ENCODE data around the gene CCDC110.

- TF ChIP-seq POLR2AphosphoS5 (IDR thresholded peaks at IDR 0.05; ENCODE audit: low read depth, low read length) (no peak), RFX5 (IDR thresholded peaks at IDR 0.05; ENCODE audit: low read length) (no peak), CTCF (IDR thresholded peaks at IDR 0.05) (no peak), TEAD4 (IDR thresholded peaks at IDR 0.05; ENCODE audit: borderline replicate concordance, insufficient read depth) (no peak), USF2 (IDR thresholded peaks at IDR 0.05; ENCODE audit: borderline replicate concordance, low read depth, low read length) (no peak), CHD2 (IDR thresholded peaks at IDR 0.05; ENCODE audit: low read length, partially characterized antibody) (no peak), TAF1 (IDR thresholded peaks at IDR 0.05; ENCODE audit: borderline replicate concordance, low read depth, low read length) (no peak), EZH2phosphoT487 (IDR thresholded peaks at IDR 0.05; ENCODE audit: borderline replicate concordance, low read depth) (no peak), GATA2 (CRISPR knock-in tag; IDR thresholded peaks at IDR 0.05) (no peak), NRF1 (IDR thresholded peaks at IDR 0.05; ENCODE audit: low read depth, low read length) (no peak), JUND (IDR thresholded peaks at IDR 0.05) (no peak), SMC3 (IDR thresholded peaks at IDR 0.05; ENCODE audit: low read depth, low read length) (no peak), NFIC (IDR thresholded peaks at IDR 0.05; ENCODE audit: borderline replicate concordance) (no peak), RAD21 (IDR thresholded peaks at IDR 0.05; ENCODE audit: low read length) (no peak)
Observed at GRCh38 chr4:185408432-185408831, 63.1 kb downstream of the CCDC110 start.
